ENCODE measurements around the gene PHACTR2.
"Not testable (repeated sequence)": the region's sequence is repeated elsewhere in the genome, so short reads cannot be mapped to it uniquely, and the experiment has no call there.

The PHACTR2 gene

DNA sequence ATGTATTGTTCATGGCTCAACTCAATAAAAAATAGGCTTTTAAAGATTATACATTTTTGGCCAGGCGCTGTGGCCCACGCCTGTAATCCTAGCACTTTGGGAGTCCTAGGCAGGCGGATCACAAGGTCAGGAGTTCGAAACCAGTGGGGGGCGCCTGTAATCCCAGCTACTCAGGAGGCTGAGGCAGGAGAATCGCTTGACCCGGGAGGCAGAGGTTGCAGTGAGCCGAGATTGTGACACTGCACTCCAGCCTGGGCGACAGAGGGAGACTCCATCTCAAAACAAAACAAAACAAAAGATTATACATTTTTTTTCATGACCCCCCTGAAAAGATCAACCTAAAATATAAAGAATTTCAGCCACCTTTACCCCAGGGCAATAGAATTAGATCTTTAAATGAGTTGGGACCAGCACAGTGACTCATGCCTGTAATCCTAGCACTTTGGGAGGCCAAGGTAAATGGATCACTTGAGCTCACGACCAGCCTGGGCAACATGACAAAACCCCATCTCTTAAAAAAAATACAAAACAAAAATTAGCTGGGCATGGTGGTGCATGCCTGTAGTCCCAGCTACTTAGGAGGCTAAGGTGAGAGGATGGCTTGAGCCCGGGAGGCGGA lies 60.4 kb downstream of the PHACTR2 start:
- FAIRE-seq; DNase-seq (ENCODE audit: insufficient read length, low spot score): not testable (repeated sequence)

DNA sequence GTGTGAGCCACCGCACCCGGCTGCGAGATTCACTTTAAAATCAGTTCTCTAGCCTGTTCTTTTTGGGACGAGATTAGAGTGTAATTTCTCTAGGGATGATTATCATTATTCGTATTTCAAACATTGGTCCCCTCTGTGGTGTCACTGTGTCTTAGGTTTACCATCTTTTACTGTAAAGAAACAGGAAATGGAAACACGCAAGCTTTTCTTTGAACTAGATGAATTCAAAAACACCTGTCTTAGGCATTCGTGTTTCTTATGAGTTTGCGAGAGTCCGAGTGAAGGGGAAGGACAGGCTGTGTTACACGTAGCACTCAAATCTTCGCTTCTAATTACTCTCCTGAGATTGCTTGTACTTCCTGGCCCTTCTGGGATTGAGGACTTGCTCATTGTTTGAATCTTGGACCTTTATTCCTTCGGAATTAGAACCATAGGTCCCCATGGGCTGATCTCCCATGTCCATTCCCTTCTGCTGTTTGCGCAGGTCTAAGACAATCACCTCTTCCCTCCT lies 61.6 kb downstream of the PHACTR2 start:
- FAIRE-seq (no peak), DNase-seq (ENCODE audit: insufficient read length, low spot score) (no peak)

DNA sequence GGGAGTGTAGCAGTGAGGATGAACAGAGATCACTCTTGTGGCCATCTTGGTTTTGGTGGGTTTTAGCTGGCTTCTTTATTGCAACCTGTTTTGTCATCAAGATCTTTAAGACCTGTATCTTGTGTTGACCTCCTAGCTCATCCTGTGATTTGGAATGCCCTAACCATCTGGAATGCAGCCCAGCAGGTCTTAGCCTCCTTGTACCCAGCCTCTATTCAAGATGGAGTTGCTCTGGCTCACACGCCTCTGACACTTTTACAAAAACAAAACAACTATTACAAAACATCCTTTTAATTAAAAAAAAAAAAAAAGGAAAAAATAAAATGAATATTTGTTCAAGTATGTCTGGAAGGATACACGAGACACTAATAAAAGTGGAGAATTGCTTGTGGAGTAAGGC lies 62.4 kb downstream of the PHACTR2 start:
- FAIRE-seq (no peak), DNase-seq (ENCODE audit: insufficient read length, low spot score) (no peak)

DNA sequence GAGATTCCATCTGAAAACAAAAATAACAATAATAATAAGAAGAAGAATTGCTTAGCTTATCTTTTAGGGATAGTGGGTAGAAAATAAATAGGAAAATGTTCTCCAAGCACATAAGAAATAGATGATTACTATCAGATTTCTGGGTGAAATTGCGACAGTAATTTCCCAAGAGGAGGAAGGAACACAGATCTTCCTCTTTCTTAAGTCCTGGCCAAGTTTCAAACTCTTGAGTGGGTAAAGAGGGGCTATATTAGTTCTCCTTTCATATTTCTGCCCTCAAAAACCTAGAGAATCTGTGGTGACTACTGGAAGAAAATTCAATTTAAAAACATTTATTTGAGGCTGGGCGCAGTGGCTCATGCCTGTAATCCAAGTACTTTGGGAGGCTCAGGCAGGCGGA lies 63.7 kb downstream of the PHACTR2 start:
- FAIRE-seq (no peak), DNase-seq (ENCODE audit: insufficient read length, low spot score) (no peak)

DNA sequence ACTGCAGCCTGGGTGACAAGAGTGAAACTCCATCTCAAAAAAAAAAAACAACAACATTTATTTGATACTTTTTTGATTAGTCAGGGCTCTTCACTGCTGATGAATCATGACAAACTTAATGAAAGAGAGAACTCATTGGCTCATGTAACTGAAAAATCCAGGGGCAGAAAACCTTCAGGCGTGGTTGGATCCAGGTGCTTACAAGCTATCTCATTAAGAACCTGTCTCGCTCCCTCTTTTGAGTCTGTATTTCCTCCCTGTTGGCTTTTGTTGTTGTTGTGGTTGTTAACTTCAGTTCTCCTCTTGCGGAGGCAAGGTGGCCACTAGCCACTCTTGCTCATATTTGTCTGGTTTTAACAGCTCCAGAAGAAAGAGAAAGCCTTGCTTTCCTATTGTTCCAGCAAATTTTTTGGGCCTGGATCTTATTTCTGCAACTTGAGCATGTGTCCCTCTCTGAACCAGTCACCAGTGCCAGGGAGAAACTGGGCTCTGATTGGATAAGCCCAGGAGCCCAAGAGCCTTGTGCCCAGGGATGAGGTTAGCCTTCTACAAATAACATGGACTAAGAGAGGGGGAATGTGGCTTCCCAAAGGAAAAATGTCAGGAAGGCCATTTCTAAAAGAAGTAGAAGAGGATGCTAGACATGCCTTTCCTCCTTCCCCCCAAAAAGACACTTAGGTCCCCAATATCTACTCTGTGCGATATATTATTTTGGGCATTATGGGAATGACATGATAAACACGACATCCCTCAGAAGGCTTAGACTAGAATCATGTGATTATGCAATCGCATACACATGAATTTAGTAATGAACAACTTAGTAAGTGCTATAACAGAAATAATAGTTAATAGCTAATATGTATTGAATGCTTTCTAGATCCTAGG lies 64.5 kb downstream of the PHACTR2 start:
- FAIRE-seq (no peak), DNase-seq (ENCODE audit: insufficient read length, low spot score) (no peak)

DNA sequence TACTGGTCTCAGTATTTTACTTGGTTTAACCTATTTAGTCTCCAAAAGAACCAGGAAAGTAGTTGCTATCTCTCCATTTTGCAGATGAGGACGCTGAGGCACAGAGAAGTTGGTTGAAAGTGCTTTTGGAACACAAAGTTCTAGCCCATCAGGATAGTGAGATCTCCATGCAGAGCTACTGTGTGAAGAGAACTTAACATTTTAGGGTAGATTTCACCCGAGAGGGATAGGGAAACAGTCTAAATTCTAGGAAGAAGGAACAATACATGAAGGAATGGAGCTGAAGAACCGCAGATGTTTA lies 65.1 kb downstream of the PHACTR2 start:
- DNase-seq (ENCODE audit: insufficient read length, low spot score) = no peak
- FAIRE-seq = no peak

DNA sequence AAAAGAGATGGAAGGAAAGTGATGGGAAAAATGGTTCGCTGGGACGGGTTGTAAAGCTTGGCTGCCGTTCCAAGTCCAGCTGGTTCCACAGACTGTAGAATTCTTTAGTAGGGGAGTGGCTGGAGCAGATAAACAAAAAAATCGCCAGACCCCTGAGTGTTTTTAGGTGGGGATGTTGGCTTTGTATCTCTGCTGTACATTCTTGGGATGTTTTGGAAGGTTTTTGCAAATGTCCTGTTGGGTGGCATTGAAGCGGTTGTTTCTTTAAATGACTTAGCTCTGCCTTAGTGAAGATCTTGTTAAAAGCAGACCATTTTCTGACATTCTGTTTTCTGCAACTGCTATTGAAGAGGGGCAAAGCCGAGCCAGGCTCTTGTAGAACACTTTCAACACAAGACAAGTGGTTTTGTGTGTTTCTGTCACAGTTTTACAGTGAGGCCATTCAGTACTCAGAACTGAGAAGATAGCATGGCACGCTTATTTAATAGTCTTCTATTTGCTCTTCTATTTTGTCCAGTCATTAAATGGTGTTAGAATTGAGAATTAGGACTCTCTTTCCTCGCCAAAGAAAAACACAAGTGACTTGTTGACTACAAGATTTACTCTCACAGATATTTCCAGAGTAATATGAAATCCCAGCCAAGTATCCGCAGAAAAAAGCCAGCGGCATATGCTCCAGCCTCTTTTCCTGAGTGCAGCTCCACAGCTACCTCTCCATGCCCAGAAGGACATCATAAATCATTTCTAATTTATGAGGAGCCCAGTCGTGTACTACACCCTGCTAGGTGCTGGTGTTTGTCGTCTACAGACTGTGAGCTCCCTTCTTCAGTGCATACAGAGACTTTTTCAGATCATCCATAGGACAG lies 65.8 kb downstream of the PHACTR2 start:
- DNase-seq (ENCODE audit: insufficient read length, low spot score) = no peak
- no peak for FAIRE-seq

DNA sequence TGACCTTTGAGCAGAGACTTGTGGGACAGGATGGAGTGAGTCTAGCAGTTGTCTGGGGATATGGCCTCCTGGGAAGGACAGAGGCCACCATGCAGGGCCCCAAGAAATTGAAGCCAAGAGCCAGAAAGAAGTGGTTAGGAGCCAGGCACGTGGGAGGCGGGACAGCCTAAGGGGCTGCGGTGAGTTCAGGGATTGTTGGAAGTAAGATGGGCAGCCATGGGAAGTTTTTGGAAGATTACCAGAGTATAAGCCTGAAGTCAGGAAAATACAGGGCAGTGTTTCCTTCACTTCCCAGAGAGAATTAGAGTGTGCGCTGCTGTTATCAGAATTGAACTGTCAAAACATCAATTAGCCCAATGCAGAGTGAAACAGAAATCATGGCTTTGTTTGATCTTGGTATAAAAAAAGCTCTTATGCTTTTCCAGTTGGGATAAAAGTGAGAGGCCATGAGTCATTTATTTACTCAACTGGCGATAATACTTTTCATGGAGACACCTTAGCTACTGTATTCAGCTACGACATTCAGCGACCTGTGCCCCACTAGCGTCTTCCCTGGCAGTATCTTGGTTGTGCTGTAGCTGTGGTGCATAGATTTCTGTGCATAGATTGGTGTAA lies 66.9 kb downstream of the PHACTR2 start:
- FAIRE-seq (no peak), DNase-seq (ENCODE audit: insufficient read length, low spot score) (no peak)

DNA sequence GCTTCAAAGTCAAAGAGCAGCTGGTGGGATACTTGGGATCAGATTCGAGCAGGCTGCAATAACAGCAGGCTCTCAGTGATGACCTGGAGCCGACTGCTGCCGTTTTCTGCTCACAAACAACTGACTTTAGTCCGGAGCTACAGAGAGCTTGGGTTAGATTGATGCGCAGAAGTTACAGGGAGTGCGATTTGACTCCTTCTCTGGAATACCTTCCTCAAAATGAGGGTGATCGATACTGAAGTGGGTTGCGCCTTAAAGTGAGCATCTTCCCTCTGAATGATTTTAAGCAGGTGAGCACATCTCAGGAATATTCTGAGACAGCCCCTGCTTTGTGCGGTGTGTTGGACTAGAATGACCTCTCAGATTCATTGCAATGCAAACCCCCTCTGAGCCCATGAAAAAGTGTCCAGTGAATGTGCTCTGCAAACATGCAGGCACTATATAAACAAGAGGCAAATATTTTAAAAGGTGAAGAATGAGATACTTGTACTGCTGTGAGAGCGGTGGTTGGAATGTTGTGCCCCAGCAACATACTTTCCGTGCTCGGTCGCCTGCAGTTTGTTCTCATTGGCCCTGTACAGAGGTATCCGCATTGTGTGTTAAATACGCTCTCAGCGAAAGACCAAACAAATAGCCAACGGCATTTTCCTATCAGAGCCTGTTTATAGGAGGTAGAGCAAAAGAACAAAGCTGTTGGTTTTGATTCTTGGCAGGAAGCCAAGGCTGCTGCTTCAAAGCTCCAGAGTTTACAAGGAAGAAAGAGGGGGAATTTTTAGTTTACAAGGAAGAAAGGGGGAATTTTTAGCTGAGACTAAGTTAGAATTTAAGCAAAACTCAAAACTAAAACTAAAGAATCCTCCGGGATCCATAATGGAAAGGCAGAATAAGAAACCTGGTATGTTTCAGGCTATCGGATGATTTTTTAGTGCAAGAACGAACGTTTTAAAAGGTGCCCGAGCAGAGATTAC lies 67.7 kb downstream of the PHACTR2 start:
- FAIRE-seq (no peak), DNase-seq (ENCODE audit: insufficient read length, low spot score) (no peak)

DNA sequence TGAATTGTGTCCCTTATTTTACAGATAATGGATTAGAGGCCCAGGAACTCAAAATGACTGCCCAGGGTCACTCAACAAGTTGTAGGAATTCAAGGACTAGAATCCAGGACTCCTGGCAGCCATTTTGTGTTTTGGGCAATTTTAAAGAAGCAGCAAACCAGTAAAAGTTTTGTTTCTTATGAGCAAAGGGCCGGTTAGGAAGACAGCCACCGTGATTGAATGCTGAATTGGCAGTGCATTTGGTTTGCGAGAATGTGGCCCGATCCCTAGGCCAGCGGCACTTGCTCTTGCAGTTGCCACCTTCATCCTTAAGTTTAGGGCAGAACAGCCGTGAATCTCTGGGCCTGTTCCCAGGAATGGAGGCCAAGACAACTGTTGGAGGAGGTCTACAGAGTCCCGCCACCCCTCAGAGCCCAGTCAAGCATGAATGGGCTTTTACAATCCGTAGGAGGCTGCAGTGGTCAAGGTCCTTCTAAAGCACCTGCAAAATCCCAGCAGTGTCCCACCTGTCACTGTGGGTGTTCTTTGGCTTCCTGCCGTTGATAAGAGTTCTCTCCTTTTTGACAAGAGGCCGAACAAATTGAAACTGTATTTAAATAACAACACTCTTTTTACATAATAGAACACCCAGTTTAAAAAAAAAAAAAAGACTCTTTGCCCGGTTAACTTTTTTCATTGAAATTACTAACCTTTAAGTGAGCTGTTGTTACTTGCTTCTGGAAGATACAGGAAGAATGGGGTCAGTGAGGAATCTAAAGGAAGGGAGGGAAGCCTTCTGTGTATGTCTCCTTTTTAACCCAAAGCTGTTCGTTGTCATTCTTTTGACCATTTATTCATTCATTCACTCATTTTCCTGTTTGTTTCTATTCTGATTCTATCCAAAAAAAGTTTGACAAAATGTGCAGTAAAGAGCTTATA lies 68.7 kb downstream of the PHACTR2 start:
- FAIRE-seq = no peak
- no peak for DNase-seq (ENCODE audit: insufficient read length, low spot score)

DNA sequence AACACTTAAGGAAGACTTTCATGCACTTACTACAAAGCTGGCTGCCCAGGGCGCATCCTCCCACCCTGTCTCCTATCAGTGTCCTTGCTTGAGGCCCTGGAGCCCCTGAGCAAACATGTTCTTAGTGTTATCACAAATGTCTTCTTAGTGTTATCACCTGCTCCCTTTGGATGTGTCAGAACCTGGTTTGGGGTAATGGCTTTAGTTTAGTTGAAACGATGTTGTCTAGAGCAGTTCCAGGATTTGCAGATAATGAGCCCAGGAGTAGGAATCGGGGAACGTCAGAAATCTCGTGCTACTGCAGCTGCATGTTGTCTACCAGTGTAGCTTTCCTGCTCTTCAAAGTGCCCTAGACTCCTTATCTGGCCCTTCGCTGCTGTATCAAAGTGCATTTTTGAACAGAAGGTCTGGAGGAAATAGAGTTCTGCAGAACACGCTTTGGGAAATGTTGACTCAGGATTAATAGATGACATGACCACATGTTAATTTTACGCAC lies 69.6 kb downstream of the PHACTR2 start:
- DNase-seq (ENCODE audit: insufficient read length, low spot score) (no peak), FAIRE-seq (no peak)

DNA sequence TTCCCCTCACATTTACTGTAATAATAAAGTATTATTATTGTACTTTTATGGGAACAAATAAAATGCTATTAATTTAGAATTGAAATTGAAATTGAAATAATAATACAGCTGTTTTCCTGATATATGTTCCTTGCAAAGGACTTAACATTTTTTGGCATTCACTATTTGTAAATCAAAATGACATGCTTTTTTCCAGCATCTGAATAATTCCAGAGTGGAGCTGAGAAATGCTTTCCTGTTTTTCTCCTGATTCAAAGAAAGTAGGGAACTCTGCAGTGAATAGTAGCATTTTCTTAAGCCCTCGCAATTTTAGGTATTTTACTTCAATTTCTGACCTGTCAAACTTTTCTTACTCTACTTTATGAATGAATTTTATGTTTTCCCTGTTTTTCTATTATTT lies 72.1 kb downstream of the PHACTR2 start:
- DNase-seq (ENCODE audit: insufficient read length, low spot score) (no peak), FAIRE-seq (no peak)

DNA sequence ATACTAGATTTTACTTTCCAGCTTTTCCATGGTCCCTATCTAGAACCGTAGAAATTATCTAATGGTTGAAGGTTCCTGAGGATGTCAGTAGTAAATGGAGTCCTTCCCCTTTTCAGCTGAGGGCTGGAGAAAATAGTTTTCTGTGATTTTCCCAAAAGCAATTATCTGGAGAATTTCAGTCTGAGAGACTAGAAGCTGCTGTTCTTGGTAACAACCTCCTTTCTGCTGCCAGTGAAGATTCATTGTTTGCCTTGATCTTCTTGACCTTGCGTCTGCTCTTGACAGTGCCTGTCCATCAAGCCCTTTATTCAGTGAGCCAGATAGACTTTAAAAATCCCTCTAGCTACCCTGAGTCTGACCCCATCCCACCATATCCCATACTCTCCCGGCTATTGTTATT lies 73.1 kb downstream of the PHACTR2 start:
- FAIRE-seq (no peak), DNase-seq (ENCODE audit: insufficient read length, low spot score) (no peak)

DNA sequence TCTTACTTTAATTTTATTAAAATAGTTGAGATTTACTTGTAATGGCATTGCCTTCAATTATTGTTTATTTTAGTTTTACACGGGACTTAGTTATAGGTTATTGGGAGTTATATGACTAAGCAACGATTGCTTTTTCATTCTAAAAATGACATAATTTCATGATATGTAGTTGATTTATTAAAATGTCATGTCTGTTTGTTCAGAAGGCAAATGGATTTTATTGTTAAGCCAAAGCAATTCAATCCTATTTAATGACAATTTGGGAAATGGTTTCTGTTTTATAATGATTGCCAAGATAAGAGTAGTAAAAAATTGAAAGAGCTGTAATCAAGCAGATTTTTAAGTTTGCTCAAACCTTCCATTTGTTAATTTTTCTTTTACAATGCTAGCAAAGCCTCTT lies 74.7 kb downstream of the PHACTR2 start:
- DNase-seq (ENCODE audit: insufficient read length, low spot score) = no peak
- no peak for FAIRE-seq

DNA sequence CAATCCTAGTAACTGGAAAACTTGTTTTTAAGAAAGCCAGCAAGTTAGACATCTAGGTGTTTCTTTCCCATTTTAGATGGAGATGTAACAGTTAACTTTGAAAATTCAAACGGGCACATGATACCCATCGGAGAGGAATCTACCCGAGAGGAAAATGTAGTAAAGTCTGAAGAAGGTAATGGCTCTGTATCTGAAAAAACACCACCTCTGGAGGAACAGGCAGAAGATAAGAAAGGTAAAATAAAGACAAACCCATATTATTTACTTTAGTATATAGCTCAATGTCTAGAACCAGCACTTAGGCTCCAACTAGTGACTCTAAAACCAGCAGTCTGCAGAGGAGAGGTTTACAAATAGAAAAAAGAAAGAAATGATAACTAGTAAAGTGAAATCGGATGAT lies 75.9 kb downstream of the PHACTR2 start:
- FAIRE-seq (no peak), DNase-seq (ENCODE audit: insufficient read length, low spot score) (no peak)

DNA sequence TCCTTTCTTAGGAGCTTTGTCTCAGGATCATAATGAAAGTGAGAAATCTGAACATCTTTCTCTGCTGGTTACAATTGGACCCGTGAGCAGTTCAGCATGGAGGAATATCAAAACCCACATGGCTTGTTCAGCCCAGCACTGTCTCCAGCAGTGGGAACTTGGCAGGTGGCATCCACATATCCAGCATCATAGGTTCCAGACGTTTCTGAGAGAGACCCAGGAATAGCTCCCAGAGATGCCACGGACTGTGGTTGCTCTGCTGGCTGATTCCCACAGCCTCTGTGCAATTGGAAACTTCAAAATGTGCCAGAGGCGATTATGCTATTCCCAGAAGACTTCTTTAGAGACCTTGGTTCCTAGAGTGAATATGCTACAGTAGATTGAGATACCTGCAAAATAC lies 76.4 kb downstream of the PHACTR2 start:
- FAIRE-seq (no peak), DNase-seq (ENCODE audit: insufficient read length, low spot score) (no peak)

DNA sequence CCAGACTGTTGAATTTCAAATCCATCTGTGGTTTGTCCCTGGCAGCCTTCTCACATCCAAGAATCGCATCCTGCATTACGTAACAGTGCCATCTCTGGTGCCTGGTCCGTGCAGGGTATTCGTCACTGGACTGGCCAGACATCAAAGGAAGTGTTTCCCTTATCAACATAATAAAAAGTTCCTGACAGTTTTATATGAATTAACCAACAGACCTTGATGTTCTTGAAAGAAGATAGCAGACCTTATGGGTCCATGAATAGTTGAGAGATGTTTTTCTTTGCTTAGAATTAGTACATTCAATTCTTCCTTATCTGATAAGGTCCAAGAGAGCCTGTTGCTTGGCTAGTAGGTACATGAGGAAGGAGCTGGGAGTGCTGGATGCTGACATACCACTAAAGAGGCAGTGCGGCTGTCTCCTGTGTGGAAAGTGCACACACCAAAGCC lies 77.6 kb downstream of the PHACTR2 start:
- no peak for FAIRE-seq

DNA sequence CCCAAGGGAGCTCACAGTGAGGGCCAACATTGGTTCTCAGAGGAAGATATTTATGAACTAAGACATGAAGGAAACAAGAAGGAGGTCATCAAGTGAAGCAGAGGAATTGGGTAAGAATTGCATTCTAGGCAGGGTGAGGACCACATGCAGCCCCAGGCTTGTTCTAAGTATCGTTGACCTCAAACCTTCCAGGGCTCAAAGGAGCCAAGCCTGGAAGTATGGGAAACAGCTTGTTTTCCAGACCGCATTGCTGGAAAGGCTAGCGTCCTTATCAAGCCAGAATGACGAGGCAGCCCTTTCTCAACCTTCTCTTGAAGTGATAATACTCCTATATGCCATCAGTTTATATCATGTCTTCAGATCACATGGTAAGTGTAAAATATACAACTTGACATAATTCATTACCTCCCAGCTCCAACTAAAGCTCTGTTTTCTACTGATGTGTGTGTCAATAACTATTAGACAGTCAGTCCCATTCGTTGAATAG lies 79.6 kb downstream of the PHACTR2 start:
- FAIRE-seq (no peak), DNase-seq (ENCODE audit: insufficient read length, low spot score) (no peak)

More for the DNA sequence above, 77.6 kb downstream of the PHACTR2 start:
- DNase-seq (ENCODE audit: insufficient read length, low spot score) = no peak

Data from GM19239 (cell line).